ENCODE data around the gene CDH15. TPM values are rescaled to one million over a fixed set of nuclear protein-coding genes. Genes with fewer than 3 reads are reported as not detected.

CDH15 gene
- total and polyA plus RNA-seq, 2 of the 13 experiments (the other 11 are each of a cell fraction or from before 2014, with no cell fraction given) = 0.74 to 2.2 TPM

DNA sequence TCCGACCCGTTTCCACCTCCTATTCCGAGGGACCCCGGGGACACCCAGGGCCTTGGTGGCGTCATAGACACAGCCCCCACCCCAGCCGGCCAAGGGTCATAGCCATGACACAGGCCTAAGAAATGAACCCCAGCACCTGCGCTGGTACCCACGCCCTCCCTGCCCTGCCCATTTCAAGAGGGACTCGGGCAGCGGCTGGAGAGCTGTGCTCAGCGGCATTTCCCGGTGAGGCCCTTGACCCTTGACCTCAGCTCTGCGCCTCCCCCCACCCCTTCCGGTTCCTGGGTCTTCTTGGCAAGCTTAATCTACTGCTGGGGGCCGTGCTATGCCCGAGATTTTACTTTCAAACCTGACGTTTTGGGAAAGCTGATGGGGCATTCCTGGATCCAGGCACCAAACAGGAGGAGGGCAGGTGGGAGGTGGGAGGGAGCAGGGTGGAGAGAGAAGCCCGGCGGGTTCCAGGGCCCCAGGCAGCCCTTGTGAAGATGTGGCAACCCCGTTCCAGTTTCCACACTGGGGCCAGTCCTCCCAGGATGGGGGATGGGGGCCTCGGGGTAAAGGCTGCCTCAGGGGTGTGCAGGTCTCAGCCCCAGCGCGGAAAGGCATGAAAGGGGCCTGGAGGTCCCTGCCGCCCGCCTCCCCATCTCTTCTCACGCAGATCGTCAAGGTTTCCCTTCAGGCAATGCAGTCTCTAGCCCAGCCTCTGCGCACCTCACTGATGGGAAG lies 28.7 kb downstream of the CDH15 start, which contains the start of gene SLC22A31 (continued):
- peak; percentile 35; the same call in 1 of the 2 replicates for TF ChIP-seq FOXP4 (CRISPR knock-in tag; IDR thresholded peaks at IDR 0.05)
- TF ChIP-seq EP300 (IDR thresholded peaks at IDR 0.05; ENCODE audit: low read depth in 2 of 2, low read length in 2 of 2) = no peak
- TF ChIP-seq EP300 (CRISPR knock-in tag; IDR thresholded peaks at IDR 0.05; ENCODE audit: borderline replicate concordance) = peak; percentile 10; the same call in 1 of the 2 replicates
- TF ChIP-seq ZNF75D (CRISPR knock-in tag; IDR thresholded peaks at IDR 0.05; ENCODE audit: borderline replicate concordance) = no peak
- TF ChIP-seq ZNF678 (CRISPR knock-in tag; IDR thresholded peaks at IDR 0.05) = no peak
- TF ChIP-seq ZNF781 (CRISPR knock-in tag; IDR thresholded peaks at IDR 0.05; ENCODE audit: borderline replicate concordance, not compliant biosample characterization) = no peak
- TF ChIP-seq, protein P1, sequence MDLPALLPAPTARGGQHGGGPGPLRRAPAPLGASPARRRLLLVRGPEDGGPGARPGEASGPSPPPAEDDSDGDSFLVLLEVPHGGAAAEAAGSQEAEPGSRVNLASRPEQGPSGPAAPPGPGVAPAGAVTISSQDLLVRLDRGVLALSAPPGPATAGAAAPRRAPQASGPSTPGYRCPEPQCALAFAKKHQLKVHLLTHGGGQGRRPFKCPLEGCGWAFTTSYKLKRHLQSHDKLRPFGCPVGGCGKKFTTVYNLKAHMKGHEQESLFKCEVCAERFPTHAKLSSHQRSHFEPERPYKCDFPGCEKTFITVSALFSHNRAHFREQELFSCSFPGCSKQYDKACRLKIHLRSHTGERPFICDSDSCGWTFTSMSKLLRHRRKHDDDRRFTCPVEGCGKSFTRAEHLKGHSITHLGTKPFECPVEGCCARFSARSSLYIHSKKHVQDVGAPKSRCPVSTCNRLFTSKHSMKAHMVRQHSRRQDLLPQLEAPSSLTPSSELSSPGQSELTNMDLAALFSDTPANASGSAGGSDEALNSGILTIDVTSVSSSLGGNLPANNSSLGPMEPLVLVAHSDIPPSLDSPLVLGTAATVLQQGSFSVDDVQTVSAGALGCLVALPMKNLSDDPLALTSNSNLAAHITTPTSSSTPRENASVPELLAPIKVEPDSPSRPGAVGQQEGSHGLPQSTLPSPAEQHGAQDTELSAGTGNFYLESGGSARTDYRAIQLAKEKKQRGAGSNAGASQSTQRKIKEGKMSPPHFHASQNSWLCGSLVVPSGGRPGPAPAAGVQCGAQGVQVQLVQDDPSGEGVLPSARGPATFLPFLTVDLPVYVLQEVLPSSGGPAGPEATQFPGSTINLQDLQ (CRISPR knock-in tag; IDR thresholded peaks at IDR 0.05) = no peak
- TF ChIP-seq CEBPB (IDR thresholded peaks at IDR 0.05; ENCODE audit: borderline replicate concordance, low read depth, low read length) = peak; percentile 79; the same call in 1 of the 2 replicates
- TF ChIP-seq ZNF619 (CRISPR knock-in tag; IDR thresholded peaks at IDR 0.05) = peak; percentile 58; the same call in 1 of the 2 replicates
- TF ChIP-seq CEBPG (CRISPR knock-in tag; IDR thresholded peaks at IDR 0.05) = peak; percentile 41; the same call in 1 of the 2 replicates
- TF ChIP-seq KAT8 (CRISPR knock-in tag; IDR thresholded peaks at IDR 0.05) = peak; percentile 61; the same call in 1 of the 2 replicates
- no peak for TF ChIP-seq ZNF101 (CRISPR knock-in tag; IDR thresholded peaks at IDR 0.05; ENCODE audit: borderline replicate concordance, low read depth)
- TF ChIP-seq ELF4 (CRISPR knock-in tag; IDR thresholded peaks at IDR 0.05; ENCODE audit: borderline replicate concordance) = peak; percentile 46; the same call in 1 of the 2 replicates
- TF ChIP-seq ZNF331 (CRISPR knock-in tag; IDR thresholded peaks at IDR 0.05) = 0 out of 2 replicates have a peak, but pooled peaks have one; percentile 40
- peak; percentile 99 for TF ChIP-seq NR2F6 (IDR thresholded peaks at IDR 0.05)
- peak; percentile 100 for TF ChIP-seq NR2F6 (CRISPR knock-in tag; IDR thresholded peaks at IDR 0.05)
- no peak for TF ChIP-seq ZNF672 (CRISPR knock-in tag; IDR thresholded peaks at IDR 0.05)
- peak; percentile 75 for TF ChIP-seq HDAC1 (CRISPR knock-in tag; IDR thresholded peaks at IDR 0.05)
- no peak for TF ChIP-seq MYC (CRISPR knock-in tag; IDR thresholded peaks at IDR 0.05; ENCODE audit: borderline replicate concordance)
- no peak for TF ChIP-seq ZMAT3 (CRISPR knock-in tag; conservative IDR thresholded peaks at IDR 0.05)
- no peak for TF ChIP-seq ZNF784 (CRISPR knock-in tag; IDR thresholded peaks at IDR 0.05; ENCODE audit: borderline replicate concordance)
- peak; percentile 53; the same call in 1 of the 2 replicates for TF ChIP-seq ERF (CRISPR knock-in tag; IDR thresholded peaks at IDR 0.05)
- TF ChIP-seq ZNF232 (CRISPR knock-in tag; IDR thresholded peaks at IDR 0.05; ENCODE audit: borderline replicate concordance) = peak; percentile 96; the same call in 1 of the 2 replicates
- TF ChIP-seq CENPX (CRISPR knock-in tag; IDR thresholded peaks at IDR 0.05) = no peak
- no peak for TF ChIP-seq NFIC (IDR thresholded peaks at IDR 0.05; ENCODE audit: low read length)
- TF ChIP-seq ZNF235 (CRISPR knock-in tag; IDR thresholded peaks at IDR 0.05; ENCODE audit: borderline replicate concordance) = 0 out of 2 replicates have a peak, but pooled peaks have one; percentile 49
